HG03175 (cell line): ENCODE results near the gene ALDH1A1.
"Not testable (repeated sequence)": the region's sequence is repeated elsewhere in the genome, so short reads cannot be mapped to it uniquely, and the experiment has no call there.

ENCODE experiments used
- ATAC-seq: cut with Tn5 transposase; IDR thresholded peaks from one replicate; pipeline ENCODE4 v1.9.1; 2021; ENCODE audit warnings: mild to moderate bottlenecking, moderate library complexity; ENCODE audit not compliant: unreplicated experiment

Gene ALDH1A1

GRCh38 chr9:72945391-72945790 is 7.5 kb downstream of the ALDH1A1 start:
- no peak for ATAC-seq

- no peak for ATAC-seq
Measured at GRCh38 chr9:72943844-72944462, 8.9 kb downstream of the ALDH1A1 start.

GRCh38 chr9:72942451-72942850 is 10.4 kb downstream of the ALDH1A1 start:
- ATAC-seq, result no peak

- not testable (repeated sequence) for ATAC-seq
Measured at GRCh38 chr9:72939581-72939980, 13.3 kb downstream of the ALDH1A1 start.

- no peak for ATAC-seq
Measured at GRCh38 chr9:72937545-72937944, 15.3 kb downstream of the ALDH1A1 start.

- no peak for ATAC-seq
Measured at GRCh38 chr9:72936679-72937078, 16.2 kb downstream of the ALDH1A1 start.

- ATAC-seq, result no peak
Measured at GRCh38 chr9:72936266-72936665, 16.6 kb downstream of the ALDH1A1 start.

GRCh38 chr9:72935595-72935994 is 17.3 kb downstream of the ALDH1A1 start:
- no peak for ATAC-seq

GRCh38 chr9:72933730-72934665 is 18.9 kb downstream of the ALDH1A1 start:
- no peak for ATAC-seq

- no peak for ATAC-seq
Measured at GRCh38 chr9:72932619-72933018, 20.2 kb downstream of the ALDH1A1 start.

GRCh38 chr9:72931897-72932296 is 21.0 kb downstream of the ALDH1A1 start:
- ATAC-seq, result no peak

- ATAC-seq, result no peak
Measured at GRCh38 chr9:72931437-72931836, 21.4 kb downstream of the ALDH1A1 start.

- ATAC-seq, result no peak
Measured at GRCh38 chr9:72930828-72931227, 22.0 kb downstream of the ALDH1A1 start.

GRCh38 chr9:72929542-72929941 is 23.3 kb downstream of the ALDH1A1 start:
- ATAC-seq, result no peak

GRCh38 chr9:72928042-72928507 is 24.8 kb downstream of the ALDH1A1 start:
- ATAC-seq, result no peak

- no peak for ATAC-seq
Measured at GRCh38 chr9:72926506-72926905, 26.3 kb downstream of the ALDH1A1 start.

- ATAC-seq, result no peak
Measured at GRCh38 chr9:72925891-72926290, 27.0 kb downstream of the ALDH1A1 start.

- no peak for ATAC-seq
Measured at GRCh38 chr9:72925126-72925789, 27.6 kb downstream of the ALDH1A1 start.

- ATAC-seq, result no peak
Measured at GRCh38 chr9:72924154-72924790, 28.6 kb downstream of the ALDH1A1 start.

- ATAC-seq, result no peak
Measured at GRCh38 chr9:72923077-72923476, 29.8 kb downstream of the ALDH1A1 start.
